Measurements from ENCODE around the gene UPF3B. TPM values are rescaled to one million over a fixed set of nuclear protein-coding genes. Genes with fewer than 3 reads are reported as not detected.
A peak's percentile ranks its signal among the peaks of the same experiment; 100 is the strongest.
"Not testable (repeated sequence)": the region's sequence is repeated elsewhere in the genome, so short reads cannot be mapped to it uniquely, and the experiment has no call there.

Gene UPF3B
- total and polyA plus RNA-seq, 4 donors: 6.7 to 20.7 (median 11.9) TPM

- DNase-seq (no peak), ATAC-seq (ENCODE audit: low FRiP score) (no peak)
- 31 to 52% methylated on average over 10 of the region's 10 CpGs for WGBS, 2 donors
- intact Hi-C loops (cut with DNase I): loop anchor here (2.0 to 5.0 kb wide), 2 partner anchors 17 to 61 kb away; partner anchors contain the start of genes NDUFA1 (in 1 of the 2), RNF113A (in 1 of the 2) and RPL39 (in 1 of the 2)
- Histone ChIP-seq H3K4me1 (ENCODE audit: control insufficient read depth in 1 of 2, insufficient read depth in 2 of 2, low read length in 2 of 2) (no peaks in the 10 kb centered on the region), H3K36me3 (ENCODE audit: control insufficient read depth in 1 of 2, insufficient read depth in 2 of 2, low read length in 1 of 2) (no peaks in the 10 kb centered on the region), H3K9me3 (ENCODE audit: control insufficient read depth, low read length) (no peaks in the 10 kb centered on the region), H3K27ac (ENCODE audit: low read depth in 1 of 2, low read length in 2 of 2) (no peak overlapping the region), H3K4me3 (ENCODE audit: low read length in 2 of 2) (no peak overlapping the region), H3K27me3 (ENCODE audit: control insufficient read depth in 1 of 2, insufficient read depth in 2 of 2, low read length in 1 of 2) (no peaks in the 10 kb centered on the region)
Measured at GRCh38 chrX:119853444-119853843, 681 bp upstream of the UPF3B start.

- ATAC-seq (ENCODE audit: low FRiP score): no peak
Measured at GRCh38 chrX:119833905-119834304, 18.9 kb downstream of the UPF3B start.

GRCh38 chrX:119828446-119828845 is 24.3 kb downstream of the UPF3B start:
- no peaks in the 10 kb centered on the region for H3K9me3 ChIP-seq (ENCODE audit: control insufficient read depth, low read length)
- intact Hi-C loops (cut with DNase I): no loop called here
- no peaks in the 10 kb centered on the region for H3K36me3 ChIP-seq (ENCODE audit: control insufficient read depth in 1 of 2, insufficient read depth in 2 of 2, low read length in 1 of 2)
- WGBS, 2 donors: 90 to 94% methylated on average over 5 of the region's 5 CpGs
- H3K4me1 ChIP-seq (ENCODE audit: control insufficient read depth in 1 of 2, insufficient read depth in 2 of 2, low read length in 2 of 2): no peaks in the 10 kb centered on the region
- H3K27me3 ChIP-seq (ENCODE audit: control insufficient read depth in 1 of 2, insufficient read depth in 2 of 2, low read length in 1 of 2): no peaks in the 10 kb centered on the region
- no peak overlapping the region for H3K4me3 ChIP-seq (ENCODE audit: low read length in 2 of 2)
- no peak overlapping the region for H3K27ac ChIP-seq (ENCODE audit: low read depth in 1 of 2, low read length in 2 of 2)
- DNase-seq (no peak), ATAC-seq (ENCODE audit: low FRiP score) (no peak)

More at GRCh38 chrX:119833905-119834304, 18.9 kb downstream of the UPF3B start:
- DNase-seq: no peak
- Histone ChIP-seq H3K4me3 (ENCODE audit: low read length in 2 of 2) (no peak overlapping the region), H3K27ac (ENCODE audit: low read depth in 1 of 2, low read length in 2 of 2) (no peak overlapping the region), H3K36me3 (ENCODE audit: control insufficient read depth in 1 of 2, insufficient read depth in 2 of 2, low read length in 1 of 2) (peaks cover 2 to 4% of the 10 kb centered on the region in 2 donors), H3K4me1 (ENCODE audit: control insufficient read depth in 1 of 2, insufficient read depth in 2 of 2, low read length in 2 of 2) (no peaks in the 10 kb centered on the region), H3K9me3 (ENCODE audit: control insufficient read depth, low read length) (no peaks in the 10 kb centered on the region), H3K27me3 (ENCODE audit: control insufficient read depth in 1 of 2, insufficient read depth in 2 of 2, low read length in 1 of 2) (no peaks in the 10 kb centered on the region)
- 79 to 93% methylated on average over 3 of the region's 3 CpGs for WGBS, 2 donors
- intact Hi-C loops (cut with DNase I): no loop called here

GRCh38 chrX:119826399-119826959 is 26.3 kb downstream of the UPF3B start:
- ATAC-seq (ENCODE audit: low FRiP score): peak; percentile 52
- WGBS, 2 donors: 50 to 52% methylated on average over 7 of the region's 7 CpGs

GRCh38 chrX:119824221-119824620 is 28.5 kb downstream of the UPF3B start:
- intact Hi-C loops (cut with DNase I); H3K36me3 ChIP-seq (ENCODE audit: control insufficient read depth in 1 of 2, insufficient read depth in 2 of 2, low read length in 1 of 2); H3K4me3 ChIP-seq (ENCODE audit: low read length in 2 of 2); H3K27ac ChIP-seq (ENCODE audit: low read depth in 1 of 2, low read length in 2 of 2); DNase-seq; H3K4me1 ChIP-seq (ENCODE audit: control insufficient read depth in 1 of 2, insufficient read depth in 2 of 2, low read length in 2 of 2); ATAC-seq (ENCODE audit: low FRiP score); H3K9me3 ChIP-seq (ENCODE audit: control insufficient read depth, low read length); H3K27me3 ChIP-seq (ENCODE audit: control insufficient read depth in 1 of 2, insufficient read depth in 2 of 2, low read length in 1 of 2): not testable (repeated sequence)
- 73% methylated on average over 2 of the region's 5 CpGs; no CpG with 5 or more reads in 1 of the 2 donors for WGBS, 2 donors

More at GRCh38 chrX:119826399-119826959, 26.3 kb downstream of the UPF3B start:
- no peak for DNase-seq
- no peaks in the 10 kb centered on the region for H3K36me3 ChIP-seq (ENCODE audit: control insufficient read depth in 1 of 2, insufficient read depth in 2 of 2, low read length in 1 of 2)
- H3K4me3 ChIP-seq (ENCODE audit: low read length in 2 of 2): no peak overlapping the region
- H3K27me3 ChIP-seq (ENCODE audit: control insufficient read depth in 1 of 2, insufficient read depth in 2 of 2, low read length in 1 of 2): no peaks in the 10 kb centered on the region
- H3K27ac ChIP-seq (ENCODE audit: low read depth in 1 of 2, low read length in 2 of 2): no peak overlapping the region
- H3K4me1 ChIP-seq (ENCODE audit: control insufficient read depth in 1 of 2, insufficient read depth in 2 of 2, low read length in 2 of 2): no peaks in the 10 kb centered on the region
- intact Hi-C loops (cut with DNase I): no loop called here
- no peaks in the 10 kb centered on the region for H3K9me3 ChIP-seq (ENCODE audit: control insufficient read depth, low read length)

- WGBS, 2 donors: 61 to 84% methylated on average over 3 of the region's 3 CpGs
- intact Hi-C loops (cut with DNase I); DNase-seq: not testable (repeated sequence)
Measured at GRCh38 chrX:119821703-119822102, 31.1 kb downstream of the UPF3B start.

GRCh38 chrX:119817130-119817690 is 35.6 kb downstream of the UPF3B start:
- Histone ChIP-seq H3K4me1 (ENCODE audit: control insufficient read depth in 1 of 2, insufficient read depth in 2 of 2, low read length in 2 of 2) (no peaks in the 10 kb centered on the region), H3K27ac (ENCODE audit: low read depth in 1 of 2, low read length in 2 of 2) (no peak overlapping the region), H3K27me3 (ENCODE audit: control insufficient read depth in 1 of 2, insufficient read depth in 2 of 2, low read length in 1 of 2) (no peaks in the 10 kb centered on the region), H3K9me3 (ENCODE audit: control insufficient read depth, low read length) (no peaks in the 10 kb centered on the region), H3K36me3 (ENCODE audit: control insufficient read depth in 1 of 2, insufficient read depth in 2 of 2, low read length in 1 of 2) (no peaks in the 10 kb centered on the region), H3K4me3 (ENCODE audit: low read length in 2 of 2) (no peak overlapping the region)
- ATAC-seq (ENCODE audit: low FRiP score) (peak; percentile 48), DNase-seq (no peak)
- WGBS, 2 donors: 79 to 85% methylated on average over 6 of the region's 6 CpGs
- intact Hi-C loops (cut with DNase I): no loop called here

More at GRCh38 chrX:119821703-119822102, 31.1 kb downstream of the UPF3B start:
- not testable (repeated sequence) for H3K36me3 ChIP-seq (ENCODE audit: control insufficient read depth in 1 of 2, insufficient read depth in 2 of 2, low read length in 1 of 2); H3K4me1 ChIP-seq (ENCODE audit: control insufficient read depth in 1 of 2, insufficient read depth in 2 of 2, low read length in 2 of 2); H3K9me3 ChIP-seq (ENCODE audit: control insufficient read depth, low read length); ATAC-seq (ENCODE audit: low FRiP score); H3K27ac ChIP-seq (ENCODE audit: low read depth in 1 of 2, low read length in 2 of 2); H3K4me3 ChIP-seq (ENCODE audit: low read length in 2 of 2); H3K27me3 ChIP-seq (ENCODE audit: control insufficient read depth in 1 of 2, insufficient read depth in 2 of 2, low read length in 1 of 2)

- ATAC-seq (ENCODE audit: low FRiP score): no peak
- Histone ChIP-seq H3K4me3 (ENCODE audit: low read length in 2 of 2) (no peak overlapping the region), H3K4me1 (ENCODE audit: control insufficient read depth in 1 of 2, insufficient read depth in 2 of 2, low read length in 2 of 2) (no peaks in the 10 kb centered on the region), H3K9me3 (ENCODE audit: control insufficient read depth, low read length) (no peaks in the 10 kb centered on the region), H3K27me3 (ENCODE audit: control insufficient read depth in 1 of 2, insufficient read depth in 2 of 2, low read length in 1 of 2) (no peaks in the 10 kb centered on the region), H3K36me3 (ENCODE audit: control insufficient read depth in 1 of 2, insufficient read depth in 2 of 2, low read length in 1 of 2) (no peaks in the 10 kb centered on the region), H3K27ac (ENCODE audit: low read depth in 1 of 2, low read length in 2 of 2) (no peak overlapping the region)
- no peak for DNase-seq
- WGBS, 2 donors: 75 to 85% methylated on average over 3 of the region's 3 CpGs
- intact Hi-C loops (cut with DNase I): no loop called here
Measured at GRCh38 chrX:119816300-119816699, 36.5 kb downstream of the UPF3B start.

GRCh38 chrX:119809185-119809666 is 43.5 kb downstream of the UPF3B start:
- 44 to 84% methylated on average over 1 of the region's 1 CpG for WGBS, 2 donors
- H3K27ac ChIP-seq (ENCODE audit: low read depth in 1 of 2, low read length in 2 of 2): no peak overlapping the region
- DNase-seq: no peak
- H3K4me3 ChIP-seq (ENCODE audit: low read length in 2 of 2): no peak overlapping the region
- no peaks in the 10 kb centered on the region for H3K9me3 ChIP-seq (ENCODE audit: control insufficient read depth, low read length)
- H3K27me3 ChIP-seq (ENCODE audit: control insufficient read depth in 1 of 2, insufficient read depth in 2 of 2, low read length in 1 of 2): no peaks in the 10 kb centered on the region
- no peak for ATAC-seq (ENCODE audit: low FRiP score)
- intact Hi-C loops (cut with DNase I): no loop called here
- no peaks in the 10 kb centered on the region for H3K4me1 ChIP-seq (ENCODE audit: control insufficient read depth in 1 of 2, insufficient read depth in 2 of 2, low read length in 2 of 2)
- no peaks in the 10 kb centered on the region for H3K36me3 ChIP-seq (ENCODE audit: control insufficient read depth in 1 of 2, insufficient read depth in 2 of 2, low read length in 1 of 2)

All from aorta (tissue), 5 donors.